H1 (cell line): ENCODE data around the gene COL21A1. TPM values are rescaled to one million over a fixed set of nuclear protein-coding genes. Genes with fewer than 3 reads are reported as not detected.

Source experiments
- CTCF ChIA-PET: fragments of 300-600 bp; sonication (Branson Sonifier 250); formaldehyde crosslinking; loops from one replicate; lab custom pipeline; 2021; ENCODE audit not compliant: partially characterized antibody; lab: Charles Lee
- POLR2A ChIA-PET: fragments of 300-600 bp; sonication (Branson Sonifier 250); formaldehyde crosslinking; loops from one replicate; lab custom pipeline; 2021; ENCODE audit warnings: inconsistent platforms; ENCODE audit not compliant: partially characterized antibody; lab: Charles Lee
- DNase-seq, 2 experiments: peaks; one replicate each; pipeline versions ENCODE4 v3.0.0 to v3.0.0-alpha.2; 2010 to 2022; ENCODE audit warnings: low spot score in 2 of 2, low read depth in 1 of 2, mixed read lengths in 1 of 2
- FAIRE-seq: peaks from 2 replicates; lab custom pipeline; 2011; peaks lifted over from hg19 to GRCh38; lab: Jason Lieb, UNC
- H2AFZ ChIP-seq: 2 replicates; pipeline ENCODE4 v1.8.1; 2012; ENCODE audit warnings: low read length, inconsistent platforms
- H2AK5ac ChIP-seq: 2 replicates; pipeline ENCODE4 v1.6.1; 2013; ENCODE audit warnings: low read depth, low read length
- H2BK120ac ChIP-seq: replicated peaks from 2 replicates; pipeline ENCODE3; 2013; ENCODE audit warnings: low read depth, low read length, inconsistent platforms
- H2BK12ac ChIP-seq: 2 replicates; pipeline ENCODE4 v1.6.1; 2013; ENCODE audit warnings: low read depth, low read length
- H2BK15ac ChIP-seq: 2 replicates; pipeline ENCODE4 v1.6.1; 2013; ENCODE audit warnings: low read length
- H2BK20ac ChIP-seq: 2 replicates; pipeline ENCODE4 v1.6.1; 2013; ENCODE audit warnings: low read length
- H2BK5ac ChIP-seq: 2 replicates; pipeline ENCODE4 v1.6.1; 2013; ENCODE audit warnings: low read depth, low read length
- H3K14ac ChIP-seq: 2 replicates; pipeline ENCODE4 v1.6.1; 2013; ENCODE audit warnings: inconsistent platforms; ENCODE audit not compliant: insufficient read length
- H3K18ac ChIP-seq: 2 replicates; pipeline ENCODE4 v1.6.1; 2013; ENCODE audit warnings: low read length; ENCODE audit errors: extremely low read depth
- H3K23ac ChIP-seq: 2 replicates; pipeline ENCODE4 v1.6.1; 2013; ENCODE audit warnings: inconsistent platforms; ENCODE audit not compliant: insufficient read length
- H3K23me2 ChIP-seq: 2 replicates; pipeline ENCODE4 v1.6.1; 2013; ENCODE audit warnings: low read depth, low read length
- H3K27ac ChIP-seq: 2 replicates; pipeline ENCODE4 v1.6.1; 2011; ENCODE audit warnings: low read depth, low read length, inconsistent platforms
- H3K27me3 ChIP-seq, 4 experiments: replicated peaks in 1 of 4; 1 replicate in 1 of 4; 2 replicates in 3 of 4; pipeline versions ENCODE4 v1.6.1 to v1.8.1; 2011 to 2013; ENCODE audit warnings: low read length in 3 of 4, mild to moderate bottlenecking in 3 of 4, inconsistent platforms in 2 of 4, mixed read lengths in 2 of 4, moderate library complexity in 1 of 4; ENCODE audit not compliant: control insufficient read depth in 3 of 4, insufficient read depth in 3 of 4; ENCODE audit errors: extremely low read depth in 1 of 4
- H3K36me3 ChIP-seq, 4 experiments: 2 replicates each; pipeline versions ENCODE4 v1.6.1 to v1.8.1; 2011 to 2013; ENCODE audit warnings: mild to moderate bottlenecking in 4 of 4, low read length in 3 of 4, moderate library complexity in 2 of 4, control low read depth in 1 of 4, inconsistent platforms in 1 of 4; ENCODE audit not compliant: insufficient read depth in 4 of 4, control insufficient read depth in 2 of 4
- H3K4ac ChIP-seq: replicated peaks from 2 replicates; pipeline ENCODE3; 2013; ENCODE audit warnings: low read length, low read depth, mixed read lengths, inconsistent platforms; ENCODE audit not compliant: insufficient read length
- H3K4me1 ChIP-seq, 4 experiments: replicated peaks in 1 of 4; 1 replicate in 1 of 4; 2 replicates in 3 of 4; pipeline versions ENCODE4 v1.6.1 to v1.8.1; 2011 to 2013; ENCODE audit warnings: low read length in 3 of 4, inconsistent platforms in 2 of 4, mixed read lengths in 1 of 4; ENCODE audit not compliant: insufficient read depth in 4 of 4, control insufficient read depth in 3 of 4
- H3K4me2 ChIP-seq, 2 experiments: 2 replicates each; pipeline versions ENCODE4 v1.6.1 to v1.8.1; 2011 to 2013; ENCODE audit warnings: low read depth in 2 of 2, low read length in 2 of 2, control low read depth in 1 of 2, inconsistent platforms in 1 of 2, mild to moderate bottlenecking in 1 of 2; ENCODE audit not compliant: insufficient read depth in 1 of 2
- H3K4me3 ChIP-seq, 4 experiments: fragments of 200-600, 300-600 bp in 1 of 4; sonication (generic), shearing (Covaris generic), sonication (Bioruptor Twin) in 1 of 4; 2 replicates each; pipeline versions ENCODE4 v1.5.1 to v1.8.1; 2011 to 2016; ENCODE audit warnings: low read length in 4 of 4, low read depth in 3 of 4, control low read depth in 2 of 4, inconsistent platforms in 2 of 4, mild to moderate bottlenecking in 2 of 4, mixed read lengths in 1 of 4, moderate library complexity in 1 of 4; ENCODE audit not compliant: insufficient read depth in 2 of 4; ENCODE audit errors: extremely low read depth in 1 of 4
- H3K56ac ChIP-seq: replicated peaks from 2 replicates; pipeline ENCODE3; 2013; ENCODE audit warnings: low read depth, mild to moderate bottlenecking, mixed read lengths, low read length, inconsistent platforms; ENCODE audit not compliant: insufficient read length
- H3K79me1 ChIP-seq: 2 replicates; pipeline ENCODE4 v1.6.1; 2013; ENCODE audit warnings: low read depth, low read length, control low read depth
- H3K79me2 ChIP-seq, 2 experiments: 2 replicates each; pipeline versions ENCODE4 v1.6.1 to v1.8.1; 2012 to 2013; ENCODE audit warnings: low read length in 2 of 2, mild to moderate bottlenecking in 2 of 2, inconsistent platforms in 1 of 2; ENCODE audit not compliant: insufficient read depth in 2 of 2, control insufficient read depth in 1 of 2
- H3K9ac ChIP-seq, 4 experiments: replicated peaks in 1 of 4; 1 replicate in 1 of 4; 2 replicates in 3 of 4; pipeline versions ENCODE4 v1.6.1 to v1.8.1; 2011 to 2013; ENCODE audit warnings: low read depth in 3 of 4, low read length in 3 of 4, control low read depth in 2 of 4, mild to moderate bottlenecking in 2 of 4, moderate library complexity in 2 of 4, inconsistent platforms in 1 of 4; ENCODE audit errors: extremely low read depth in 1 of 4
- H3K9me3 ChIP-seq, 2 experiments: 2 replicates each; pipeline versions ENCODE4 v1.6.1 to v1.8.1; 2012 to 2013; ENCODE audit warnings: mild to moderate bottlenecking in 2 of 2, moderate library complexity in 2 of 2, control low read depth in 1 of 2, inconsistent platforms in 1 of 2, low read depth in 1 of 2, low read length in 1 of 2, mixed read lengths in 1 of 2; ENCODE audit not compliant: insufficient read depth in 2 of 2
- H4K20me1 ChIP-seq, 2 experiments: replicated peaks in 1 of 2; 2 replicates each; pipeline versions ENCODE3 to v1.8.1; 2011 to 2013; ENCODE audit warnings: inconsistent platforms in 2 of 2, low read length in 2 of 2, mild to moderate bottlenecking in 1 of 2; ENCODE audit not compliant: insufficient read depth in 2 of 2, control insufficient read depth in 1 of 2
- H4K5ac ChIP-seq: 2 replicates; pipeline ENCODE4 v1.6.1; 2013; ENCODE audit warnings: low read length, low read depth, mixed read lengths, inconsistent platforms; ENCODE audit not compliant: insufficient read length
- H4K8ac ChIP-seq: 2 replicates; pipeline ENCODE4 v1.8.0; 2013; ENCODE audit warnings: mild to moderate bottlenecking, moderate library complexity, low read length, inconsistent platforms; ENCODE audit not compliant: insufficient read depth; ENCODE audit errors: extremely low read depth
- H4K91ac ChIP-seq: replicated peaks from 2 replicates; pipeline ENCODE3; 2013; ENCODE audit warnings: low read length, mixed read lengths, inconsistent platforms; ENCODE audit not compliant: insufficient read length
- BACH1 ChIP-seq: IDR thresholded peaks from 2 replicates; pipeline ENCODE4 v1.6.1; 2012; ENCODE audit warnings: low read length, improper control_type of control experiment
- BCL11A ChIP-seq, 2 experiments: IDR thresholded peaks; one replicate each; pipeline ENCODE4 v1.6.1; 2011; ENCODE audit warnings: low read depth in 2 of 2, low read length in 2 of 2, mild to moderate bottlenecking in 2 of 2
- CTBP2 ChIP-seq: IDR thresholded peaks from 2 replicates; pipeline ENCODE4 v1.7.0; 2011; ENCODE audit warnings: borderline replicate concordance, mild to moderate bottlenecking, moderate library complexity, mixed read lengths, low read length; ENCODE audit not compliant: insufficient read depth, insufficient read length
- EP300 ChIP-seq, 2 experiments: IDR thresholded peaks; 1 replicate in 1 of 2; 2 replicates in 1 of 2; pipeline ENCODE4 v1.6.1; 2011 to 2012; ENCODE audit warnings: low read depth in 2 of 2, low read length in 2 of 2, mild to moderate bottlenecking in 2 of 2, borderline replicate concordance in 1 of 2, inconsistent platforms in 1 of 2, moderate library complexity in 1 of 2
- GABPA ChIP-seq: IDR thresholded peaks from 2 replicates; pipeline ENCODE4 v1.6.1; 2011; ENCODE audit warnings: mild to moderate bottlenecking, low read length, moderate library complexity, borderline replicate concordance; ENCODE audit not compliant: insufficient read depth
- GTF2F1 ChIP-seq: IDR thresholded peaks from 2 replicates; pipeline ENCODE4 v1.6.1; 2012; ENCODE audit warnings: low read depth, low read length, improper control_type of control experiment, borderline replicate concordance
- HDAC6 ChIP-seq: IDR thresholded peaks from one replicate; pipeline ENCODE4 v1.7.1; 2012; ENCODE audit warnings: low read depth, mild to moderate bottlenecking, inconsistent platforms, low read length, moderate library complexity
- KDM4A ChIP-seq: IDR thresholded peaks from one replicate; pipeline ENCODE4 v1.7.1; 2012; ENCODE audit warnings: low read depth, mild to moderate bottlenecking, moderate library complexity, low read length, inconsistent platforms; ENCODE audit not compliant: severe bottlenecking
- POLR2A ChIP-seq, 2 experiments: IDR thresholded peaks; 1 replicate in 1 of 2; 2 replicates in 1 of 2; pipeline ENCODE4 v1.6.1; 2011; ENCODE audit warnings: low read depth in 2 of 2, low read length in 2 of 2, mild to moderate bottlenecking in 2 of 2; ENCODE audit errors: control extremely low read depth in 1 of 2
- RFX5 ChIP-seq: IDR thresholded peaks from 2 replicates; pipeline ENCODE4 v1.6.1; 2011; ENCODE audit warnings: low read depth, low read length, improper control_type of control experiment, borderline replicate concordance
- TBP ChIP-seq: IDR thresholded peaks from 2 replicates; pipeline ENCODE4 v1.6.1; 2011; ENCODE audit warnings: low read depth, low read length, improper control_type of control experiment
- TEAD4 ChIP-seq: IDR thresholded peaks from 2 replicates; pipeline ENCODE4 v1.6.1; 2012; ENCODE audit warnings: low read depth, low read length, inconsistent platforms, mixed read lengths
- YY1 ChIP-seq: IDR thresholded peaks from 2 replicates; pipeline ENCODE4 v1.6.1; 2011; ENCODE audit warnings: low read depth, mild to moderate bottlenecking, low read length
- ZNF274 ChIP-seq: IDR thresholded peaks from 2 replicates; pipeline ENCODE4 v1.7.0; 2012; ENCODE audit warnings: low read length, borderline replicate concordance; ENCODE audit errors: extremely low read depth
- WGBS, 2 experiments: shearing (Covaris generic) in 1 of 2; methylation state at CpG; one replicate each; pipeline versions ENCODE4 v1.1.6 to v1.1.7; 2013 to 2015; ENCODE audit warnings: low lambda C conversion rate in 2 of 2, mixed read lengths in 2 of 2, inconsistent platforms in 1 of 2, low coverage in 1 of 2, missing lambda C conversion rate in 1 of 2; ENCODE audit not compliant: insufficient replicate concordance in 2 of 2, insufficient coverage in 1 of 2, insufficient read length in 1 of 2; ENCODE audit errors: extremely low coverage in 1 of 2, missing lambda C conversion rate in 1 of 2; 5-methylcytosine and 5-hydroxymethylcytosine counted together
- polyA plus RNA-seq, 7 experiments: library from polyadenylated mRNA; depleted of rRNA in 3 of 7; stranded (reverse) in 5 of 7; unstranded in 2 of 7; fragments of >200 nt in 5 of 7; fragments of 200-250 nt in 2 of 7; gene quantifications; 1 replicate in 5 of 7; 2 replicates in 1 of 7; 4 replicates in 1 of 7; pipeline versions ENCODE4 v1.2.1 to v1.2.3, GENCODE V29; 2011 to 2013; ENCODE audit warnings: missing spikeins in 2 of 7, mixed read lengths in 2 of 7
- total RNA-seq: library from RNA; stranded (reverse); fragmentation: NEBNext Ultra II Directional; extraction: Animal tissue kit (Norgen Biotek cat#: 25700); gene quantifications from 2 replicates; pipeline ENCODE4 v1.2.1, GENCODE V29; 2021
- TF ChIP-seq, protein P1 (sequence below): IDR thresholded peaks from 2 replicates; pipeline ENCODE4 v1.6.1; 2012; ENCODE audit warnings: inconsistent platforms

Gene COL21A1
- total and polyA plus RNA-seq, 2 of the 8 experiments (the other 6 are each of a cell fraction or from before 2014, with no cell fraction given): 1.6 to 3.4 TPM

- Histone ChIP-seq H3K4me2 (no peak overlapping the region), H2BK120ac (no peak overlapping the region), H2BK5ac (no peak overlapping the region), H2BK20ac (no peak overlapping the region), H2BK15ac (no peak overlapping the region), H3K27me3 (no peaks in the 10 kb centered on the region), H3K14ac (no peak overlapping the region), H3K4me3 (no peak overlapping the region), H3K23me2 (no peaks in the 10 kb centered on the region), H3K36me3 (no peaks in the 10 kb centered on the region), H4K5ac (no peak overlapping the region), H2AFZ (no peak overlapping the region), H3K79me1 (no peaks in the 10 kb centered on the region), H3K79me2 (no peaks in the 10 kb centered on the region), H4K91ac (no peak overlapping the region), H3K9ac (no peak overlapping the region), H2AK5ac (no peak overlapping the region), H3K56ac (no peak overlapping the region), H2BK12ac (no peak overlapping the region; the same call in 1 of the 2 replicates), H3K9me3 (no peaks in the 10 kb centered on the region), H3K27ac (no peak overlapping the region), H3K4me1 (no peaks in the 10 kb centered on the region), H3K18ac (no peak overlapping the region; the same call in 1 of the 2 replicates), H3K23ac (no peak overlapping the region), H4K20me1 (no peaks in the 10 kb centered on the region), H3K4ac (no peak overlapping the region), H4K8ac (no peak overlapping the region)
- DNase-seq: no peak
- ChIA-PET CTCF (interaction anchor here (1.5 to 2.5 kb wide), 2 partner anchors 45 to 269 kb away, joined by 4 to 19 read pairs; no protein-coding TSS in a partner anchor), POLR2A (no interaction called here)
- no peak for FAIRE-seq
- 95% methylated on average over 1 of the region's 1 CpG; no CpG with 5 or more reads in 1 of the 2 experiments for WGBS, 2 experiments
- TF ChIP-seq GTF2F1: no peak
- no peak for TF ChIP-seq GABPA
- no peak for TF ChIP-seq TBP
- no peak for TF ChIP-seq KDM4A
- TF ChIP-seq, protein P1, sequence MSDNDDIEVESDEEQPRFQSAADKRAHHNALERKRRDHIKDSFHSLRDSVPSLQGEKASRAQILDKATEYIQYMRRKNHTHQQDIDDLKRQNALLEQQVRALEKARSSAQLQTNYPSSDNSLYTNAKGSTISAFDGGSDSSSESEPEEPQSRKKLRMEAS: no peak
- TF ChIP-seq YY1: no peak
- TF ChIP-seq TEAD4: no peak
- no peak for TF ChIP-seq BCL11A (IDR thresholded peaks at IDR 0.05; ENCODE audit: low read depth in 2 of 2, low read length in 2 of 2)
- no peak for TF ChIP-seq CTBP2
- no peak for TF ChIP-seq EP300 (IDR thresholded peaks at IDR 0.05; ENCODE audit: borderline replicate concordance in 1 of 2, low read depth in 2 of 2, low read length in 2 of 2)
- no peak for TF ChIP-seq HDAC6
- no peak for TF ChIP-seq RFX5
- no peak for TF ChIP-seq POLR2A (IDR thresholded peaks at IDR 0.05; ENCODE audit: control extremely low read depth in 1 of 2, low read depth in 2 of 2, low read length in 2 of 2)
- TF ChIP-seq ZNF274: no peak
- TF ChIP-seq BACH1: no peak
These were observed 224.7 kb downstream of the COL21A1 start for GRCh38 chr6:56022678-56023077.
